ENCODE data around the gene FAM222A.

DNA sequence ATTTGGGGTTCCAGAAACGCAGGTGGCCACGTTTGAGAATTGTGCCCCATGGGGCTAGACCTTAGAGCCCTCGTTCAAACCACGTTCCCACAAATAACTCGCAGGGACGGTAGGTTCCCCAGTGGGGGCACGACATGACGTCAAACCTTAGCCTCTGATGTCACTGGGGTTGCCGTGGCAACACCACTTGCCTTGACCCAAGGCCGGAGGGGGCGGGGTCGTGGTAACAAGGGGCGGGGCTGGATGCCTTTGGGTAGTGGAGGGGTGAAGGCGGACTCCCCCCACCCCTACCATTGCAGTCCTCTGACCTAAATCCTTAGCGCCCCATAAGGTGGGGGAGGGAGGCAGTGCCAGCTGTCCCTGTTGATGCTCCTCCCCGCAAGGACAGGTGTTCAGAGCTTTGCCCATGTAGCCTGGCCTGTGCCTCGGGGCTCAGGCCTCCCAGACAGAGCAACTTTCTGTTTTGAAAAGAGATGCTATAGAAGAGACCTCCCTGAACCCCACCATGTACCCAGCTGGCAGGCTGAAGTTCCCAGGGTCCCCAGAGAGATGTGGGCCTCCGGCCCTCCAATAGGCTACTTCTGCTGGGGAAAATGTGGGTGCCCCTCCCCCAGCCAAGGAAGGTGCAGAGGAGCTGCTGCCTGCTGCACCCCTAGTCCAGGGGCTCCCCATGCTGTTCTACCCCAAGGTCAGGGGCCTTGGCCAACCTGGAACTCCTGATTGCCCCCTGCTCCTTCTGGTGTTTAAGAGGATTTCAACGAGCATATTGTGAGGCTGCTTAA lies 1.9 kb downstream of the FAM222A start:
- TF ChIP-seq POLR2A (IDR thresholded peaks at IDR 0.05; ENCODE audit: low read length) (no peak), GATA1 (IDR thresholded peaks at IDR 0.05; ENCODE audit: low read depth, low read length) (no peak)

Data from erythroblast (primary cell).